Measurements from ENCODE around the gene APBA2.
A peak's percentile ranks its signal among the peaks of the same experiment; 100 is the strongest.
"Not testable (repeated sequence)": the region's sequence is repeated elsewhere in the genome, so short reads cannot be mapped to it uniquely, and the experiment has no call there.

Gene APBA2

GRCh38 chr15:29016518-29016917 is 130.7 kb downstream of the APBA2 start:
- DNase-seq = no peak

GRCh38 chr15:29018120-29018805 is 132.5 kb downstream of the APBA2 start:
- DNase-seq = no peak

- DNase-seq = no peak
These were observed 133.5 kb downstream of the APBA2 start for GRCh38 chr15:29018995-29019976.

GRCh38 chr15:29021857-29022256 is 136.1 kb downstream of the APBA2 start:
- DNase-seq = no peak

- DNase-seq = no peak
These were observed 138.9 kb downstream of the APBA2 start for GRCh38 chr15:29024662-29025061.

GRCh38 chr15:29025411-29025810 is 139.6 kb downstream of the APBA2 start:
- DNase-seq = not testable (repeated sequence)

GRCh38 chr15:29028158-29028557 is 142.4 kb downstream of the APBA2 start:
- DNase-seq = not testable (repeated sequence)

- DNase-seq = no peak
These were observed 143.9 kb downstream of the APBA2 start for GRCh38 chr15:29029651-29030195.

- DNase-seq = no peak
These were observed 145.9 kb downstream of the APBA2 start for GRCh38 chr15:29031502-29032228.

GRCh38 chr15:29032229-29032625 is 146.5 kb downstream of the APBA2 start:
- no peak for DNase-seq

GRCh38 chr15:29032751-29033150 is 147.0 kb downstream of the APBA2 start:
- no peak for DNase-seq

GRCh38 chr15:29034151-29034550 is 148.4 kb downstream of the APBA2 start:
- no peak for DNase-seq

GRCh38 chr15:29034593-29035335 is 149.0 kb downstream of the APBA2 start:
- no peak for DNase-seq

- no peak for DNase-seq
These were observed 149.8 kb downstream of the APBA2 start for GRCh38 chr15:29035336-29036285.

- DNase-seq = no peak
These were observed 152.4 kb downstream of the APBA2 start for GRCh38 chr15:29037997-29038705.

- peak; percentile 31 for DNase-seq
These were observed 153.9 kb downstream of the APBA2 start for GRCh38 chr15:29039466-29040369.

- no peak for DNase-seq
These were observed 154.6 kb downstream of the APBA2 start for GRCh38 chr15:29040370-29040751.

GRCh38 chr15:29043736-29044502 is 158.1 kb downstream of the APBA2 start:
- DNase-seq = no peak

Measured in activated CD4-positive, alpha-beta T cell treated with anti-CD3 and anti-CD28 coated beads for 48 hours (primary cell).